H7 (cell line): Measurements from ENCODE around the gene CCL20. TPM values are rescaled to one million over a fixed set of nuclear protein-coding genes. Genes with fewer than 3 reads are reported as not detected.
"Not testable (repeated sequence)": the region's sequence is repeated elsewhere in the genome, so short reads cannot be mapped to it uniquely, and the experiment has no call there.

ENCODE experiments used
- DNase-seq: peaks from one replicate; pipeline ENCODE4 v3.0.0; 2012
- H3K27me3 ChIP-seq: 2 replicates; pipeline ENCODE4 v1.6.0; 2011; ENCODE audit warnings: mild to moderate bottlenecking, low read length; ENCODE audit not compliant: control insufficient read depth, insufficient read depth
- H3K36me3 ChIP-seq: replicated peaks from 2 replicates; pipeline ENCODE4 v1.5.1; 2011; ENCODE audit warnings: low read length; ENCODE audit not compliant: control insufficient read depth, insufficient read depth
- H3K4me3 ChIP-seq: 2 replicates; pipeline ENCODE4 v1.5.1; 2011; ENCODE audit warnings: low read depth, mild to moderate bottlenecking, control low read depth, low read length, moderate library complexity; ENCODE audit not compliant: insufficient read depth
- total RNA-seq: library from RNA; depleted of rRNA; stranded (reverse); fragments of >200 nt; shearing (Covaris generic); gene quantifications from 2 replicates; pipeline ENCODE4 v1.2.3, GENCODE V29; 2014

CCL20 gene
- total RNA-seq, 1 experiment from 2014 or later = not detected

DNA sequence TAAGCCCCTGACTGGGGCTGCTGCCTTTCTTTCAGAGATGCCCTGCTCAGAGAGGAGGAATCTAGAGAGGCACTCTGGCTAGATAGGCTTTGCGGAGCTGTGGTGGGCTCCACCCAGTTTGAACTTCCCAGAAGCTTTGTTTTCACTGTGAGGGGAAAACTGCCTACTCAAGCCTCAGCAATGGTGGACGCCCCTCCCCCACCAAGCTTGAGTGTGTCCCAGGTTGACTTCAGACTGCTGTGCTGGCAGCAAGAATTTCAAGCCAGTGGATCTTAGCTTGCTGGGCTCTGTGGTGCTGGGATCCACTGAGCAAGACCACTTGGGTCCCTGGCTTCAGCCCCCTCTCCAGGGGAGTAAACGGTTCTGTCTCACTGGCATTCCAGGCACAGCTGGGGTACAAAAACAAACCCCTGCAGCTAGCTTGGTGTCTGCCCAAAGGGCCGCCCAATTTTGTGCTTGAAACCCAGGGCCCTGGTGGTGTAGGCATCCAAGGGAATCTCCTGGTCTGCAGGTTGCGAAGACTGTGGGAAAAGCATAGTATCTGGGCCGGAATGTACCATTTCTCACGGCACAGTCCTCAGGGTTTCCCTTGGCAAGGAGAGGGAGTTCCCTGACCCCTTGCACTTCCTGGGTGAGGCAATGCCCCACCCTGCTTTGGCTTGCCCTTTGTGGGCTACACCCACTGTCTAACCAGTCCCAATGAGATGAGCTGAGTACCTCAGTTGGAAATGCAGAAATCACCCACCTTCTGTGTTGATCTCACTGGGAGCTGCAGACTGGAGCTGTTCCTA is 25.9 kb downstream of the CCL20 start:
- H3K4me3 ChIP-seq, H3K36me3 ChIP-seq, DNase-seq, H3K27me3 ChIP-seq: not testable (repeated sequence)

DNA sequence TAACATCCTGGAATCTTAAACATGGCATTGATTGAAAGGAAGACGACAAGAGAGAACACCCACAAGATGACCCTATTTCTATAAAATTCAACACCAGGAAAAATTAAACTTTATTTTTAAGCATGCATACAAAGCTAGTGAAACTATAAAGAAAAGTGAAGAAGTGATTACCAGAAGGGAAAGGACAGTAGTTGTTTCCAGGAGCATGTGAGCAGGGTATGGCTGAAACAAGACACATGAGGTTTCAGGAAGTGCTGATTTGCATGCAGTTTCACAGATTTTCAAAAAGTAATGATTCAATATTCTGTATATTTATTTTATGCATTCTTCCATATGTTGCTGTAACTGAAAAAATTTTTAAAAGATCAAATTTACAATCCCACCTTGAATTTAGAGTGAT is 33.2 kb downstream of the CCL20 start:
- no peak for DNase-seq
- Histone ChIP-seq H3K36me3 (no peaks in the 10 kb centered on the region), H3K4me3 (no peak overlapping the region), H3K27me3 (no peaks in the 10 kb centered on the region)

GRCh38 chr2:227848146-227848545 is 34.5 kb downstream of the CCL20 start:
- DNase-seq = no peak
- H3K36me3 ChIP-seq = no peaks in the 10 kb centered on the region
- no peak overlapping the region for H3K4me3 ChIP-seq

DNA sequence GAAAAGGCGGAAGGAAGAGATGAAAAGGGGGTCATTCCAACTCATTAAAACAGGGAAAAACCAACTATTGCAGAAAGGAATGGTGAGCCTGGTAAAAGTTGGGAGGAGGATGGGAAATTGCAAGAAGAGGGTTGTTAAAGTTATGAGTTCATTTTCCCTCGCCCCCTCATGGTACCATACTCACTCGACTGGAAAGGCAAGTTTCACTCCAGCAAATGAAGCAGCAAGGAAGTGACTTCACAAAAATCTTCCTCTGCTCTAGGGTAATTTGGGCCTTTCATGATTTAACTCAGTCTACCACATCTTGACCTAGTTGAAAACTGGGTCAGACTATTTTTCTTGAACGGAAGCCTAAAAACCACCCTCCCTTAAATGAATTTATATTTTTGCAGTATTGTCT is 34.9 kb downstream of the CCL20 start:
- H3K27me3 ChIP-seq = no peaks in the 10 kb centered on the region
- DNase-seq = no peak
- H3K36me3 ChIP-seq = no peaks in the 10 kb centered on the region
- H3K4me3 ChIP-seq = no peak overlapping the region

More at GRCh38 chr2:227848146-227848545, 34.5 kb downstream of the CCL20 start:
- H3K27me3 ChIP-seq = no peaks in the 10 kb centered on the region

GRCh38 chr2:227849906-227850305 is 36.3 kb downstream of the CCL20 start:
- no peak overlapping the region for H3K4me3 ChIP-seq
- DNase-seq = no peak
- H3K27me3 ChIP-seq = no peaks in the 10 kb centered on the region
- H3K36me3 ChIP-seq = no peaks in the 10 kb centered on the region

GRCh38 chr2:227853204-227853629 is 39.6 kb downstream of the CCL20 start:
- Histone ChIP-seq H3K36me3 (no peaks in the 10 kb centered on the region), H3K4me3 (no peak overlapping the region), H3K27me3 (no peaks in the 10 kb centered on the region)
- no peak for DNase-seq

- DNase-seq = no peak
- H3K4me3 ChIP-seq = no peak overlapping the region
- H3K27me3 ChIP-seq = no peaks in the 10 kb centered on the region
- H3K36me3 ChIP-seq = no peaks in the 10 kb centered on the region
These were observed 40.2 kb downstream of the CCL20 start for GRCh38 chr2:227853765-227854271.

- H3K36me3 ChIP-seq = no peaks in the 10 kb centered on the region
- no peak overlapping the region for H3K4me3 ChIP-seq
- H3K27me3 ChIP-seq = no peaks in the 10 kb centered on the region
- DNase-seq = no peak
These were observed 41.8 kb downstream of the CCL20 start for GRCh38 chr2:227855440-227855839.

DNA sequence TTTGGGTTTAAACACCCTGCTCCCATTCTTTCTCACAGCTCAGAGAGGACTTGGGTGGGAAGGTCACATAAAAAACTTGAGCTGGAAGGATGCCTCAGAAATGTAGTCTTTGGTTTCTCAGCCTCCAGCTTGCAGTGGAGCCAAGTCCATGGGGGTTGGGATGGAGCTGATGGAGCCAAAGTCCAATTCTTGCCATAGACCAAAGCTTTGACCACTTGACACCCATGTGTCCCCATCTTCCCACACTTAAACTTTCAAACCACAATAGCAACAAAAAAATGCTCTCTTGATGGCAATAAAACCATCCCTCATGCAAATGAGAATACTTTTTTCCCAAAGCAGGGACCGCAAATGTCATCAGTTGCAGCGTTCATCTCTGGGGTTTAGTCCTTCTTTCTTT is 43.1 kb downstream of the CCL20 start:
- no peak overlapping the region for H3K4me3 ChIP-seq
- no peak for DNase-seq
- H3K27me3 ChIP-seq = no peaks in the 10 kb centered on the region
- no peaks in the 10 kb centered on the region for H3K36me3 ChIP-seq

DNA sequence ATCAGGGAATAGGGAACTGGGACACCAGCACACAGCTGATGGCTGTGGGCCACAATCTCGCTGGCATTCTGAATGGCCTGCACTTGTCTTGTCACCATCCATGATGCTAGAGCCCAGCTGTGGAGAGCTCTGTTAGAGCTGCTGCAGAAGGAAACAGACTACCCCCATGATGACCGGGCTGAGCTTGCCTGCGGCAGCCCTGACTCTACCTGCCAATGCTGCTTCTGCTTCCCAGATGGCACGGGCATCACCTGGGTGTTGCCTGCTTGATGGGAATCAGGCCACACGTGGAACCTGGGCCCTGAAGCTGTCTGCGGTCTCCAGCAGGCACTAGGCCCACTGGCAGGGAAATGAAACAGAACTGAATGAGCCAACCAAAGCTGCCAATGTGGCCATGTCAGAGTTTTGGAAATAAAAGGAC is 46.6 kb downstream of the CCL20 start:
- H3K4me3 ChIP-seq = no peak overlapping the region
- H3K36me3 ChIP-seq = no peaks in the 10 kb centered on the region
- DNase-seq = no peak
- no peaks in the 10 kb centered on the region for H3K27me3 ChIP-seq

DNA sequence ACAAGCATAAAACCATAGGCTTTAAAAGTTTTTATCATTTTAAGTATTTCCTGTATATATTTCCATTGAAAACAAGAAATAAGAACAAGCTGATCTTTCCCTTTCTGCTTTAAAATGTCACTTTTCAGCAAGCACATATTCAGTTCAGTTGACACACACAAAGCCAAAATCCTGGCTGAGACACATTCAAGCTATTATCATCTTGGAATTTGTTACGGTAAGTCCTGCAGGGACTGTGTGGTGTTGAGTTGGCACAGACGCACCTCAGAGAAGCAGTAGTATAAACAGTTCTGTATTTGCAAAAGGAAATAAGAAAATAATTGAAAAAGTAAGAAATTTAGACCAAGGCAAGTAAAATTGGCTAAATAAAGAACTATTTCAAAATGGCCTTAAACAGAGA is 47.4 kb downstream of the CCL20 start:
- no peaks in the 10 kb centered on the region for H3K27me3 ChIP-seq
- no peak overlapping the region for H3K4me3 ChIP-seq
- no peaks in the 10 kb centered on the region for H3K36me3 ChIP-seq
- DNase-seq = no peak

DNA sequence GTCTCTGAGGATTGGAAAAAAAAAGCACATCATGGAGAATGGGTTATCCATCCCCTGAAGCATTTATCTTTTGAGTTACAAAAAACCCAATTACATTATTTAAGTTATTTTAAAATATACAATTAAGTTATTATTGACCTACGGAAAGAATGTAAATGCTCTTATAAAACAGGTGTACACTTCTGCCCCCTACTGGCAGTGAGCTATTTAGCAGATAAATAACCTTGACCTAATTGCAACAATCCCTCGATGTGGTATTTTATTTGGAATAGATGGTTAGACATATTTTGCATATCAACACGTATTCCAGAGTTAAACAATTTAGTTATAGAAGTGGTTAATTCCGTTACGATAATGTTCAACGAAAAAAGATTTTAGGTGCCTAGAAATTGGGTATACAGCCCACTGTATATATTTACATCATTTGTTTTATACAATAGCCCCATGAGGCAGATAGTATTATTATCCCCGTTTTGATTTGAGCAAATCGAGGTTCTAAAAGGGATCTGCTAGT is 48.6 kb downstream of the CCL20 start:
- H3K4me3 ChIP-seq = no peak overlapping the region
- DNase-seq = peak; percentile 51
- H3K27me3 ChIP-seq = no peaks in the 10 kb centered on the region
- H3K36me3 ChIP-seq = no peaks in the 10 kb centered on the region

- no peaks in the 10 kb centered on the region for H3K36me3 ChIP-seq
- no peak overlapping the region for H3K4me3 ChIP-seq
- H3K27me3 ChIP-seq = no peaks in the 10 kb centered on the region
- peak; percentile 48 for DNase-seq
These were observed 49.3 kb downstream of the CCL20 start for GRCh38 chr2:227862741-227863588.

DNA sequence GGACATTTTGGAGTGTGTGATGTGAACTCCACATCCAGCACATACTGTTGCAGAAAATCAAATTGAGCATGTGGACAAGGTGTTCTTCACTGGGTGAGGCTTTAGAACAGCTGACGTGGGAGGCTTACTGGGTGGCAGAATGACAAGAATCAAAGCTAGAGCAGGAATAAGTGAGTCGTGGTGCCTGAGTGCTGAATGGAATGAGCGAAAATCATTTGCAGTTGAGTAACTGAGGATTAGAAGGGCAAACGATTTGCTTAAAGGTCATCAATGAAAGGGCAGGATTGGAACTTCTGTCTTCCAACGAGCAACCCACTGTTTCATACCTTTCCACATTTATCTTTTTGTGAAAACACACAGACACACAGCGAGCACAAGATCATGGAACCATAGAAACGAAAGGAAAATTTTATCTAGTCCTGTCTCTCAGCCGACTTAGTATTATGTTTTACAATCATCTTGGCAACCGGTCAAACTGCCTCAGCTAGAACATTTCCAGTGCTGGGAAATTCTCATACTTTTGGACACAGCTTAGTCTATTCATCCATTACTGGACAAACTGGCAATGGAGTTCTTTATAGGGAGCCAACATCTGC is 50.6 kb downstream of the CCL20 start:
- DNase-seq = no peak
- Histone ChIP-seq H3K36me3 (no peaks in the 10 kb centered on the region), H3K4me3 (no peak overlapping the region), H3K27me3 (no peaks in the 10 kb centered on the region)
